ENCODE results near the gene CPS1. TPM values are rescaled to one million over a fixed set of nuclear protein-coding genes. Genes with fewer than 3 reads are reported as not detected.

The CPS1 gene
- total RNA-seq, 1 donor from 2014 or later, result 27.4 TPM

GRCh38 chr2:210546424-210547208 is 9.8 kb upstream of the CPS1 start:
- no peak for DNase-seq (ENCODE audit: low spot score)

GRCh38 chr2:210548031-210548430 is 8.4 kb upstream of the CPS1 start:
- no peak for DNase-seq (ENCODE audit: low spot score)

- no peak for DNase-seq (ENCODE audit: low spot score)
These were observed 7.5 kb upstream of the CPS1 start for GRCh38 chr2:210548878-210549384.

- DNase-seq (ENCODE audit: low spot score), result no peak
These were observed 5.4 kb upstream of the CPS1 start for GRCh38 chr2:210551001-210551400.

GRCh38 chr2:210553373-210553772 is 3.0 kb upstream of the CPS1 start:
- DNase-seq (ENCODE audit: low spot score), result peak; percentile 23

GRCh38 chr2:210555555-210555954 is 844 bp upstream of the CPS1 start:
- no peak for DNase-seq (ENCODE audit: low spot score)

GRCh38 chr2:210557721-210558120 is 1.3 kb downstream of the CPS1 start:
- no peak for DNase-seq (ENCODE audit: low spot score)

GRCh38 chr2:210558708-210559107 is 2.3 kb downstream of the CPS1 start:
- peak; percentile 10 for DNase-seq (ENCODE audit: low spot score)

- DNase-seq (ENCODE audit: low spot score), result no peak
These were observed 2.8 kb downstream of the CPS1 start for GRCh38 chr2:210559182-210559581.

GRCh38 chr2:210561475-210561874 is 5.1 kb downstream of the CPS1 start:
- DNase-seq (ENCODE audit: low spot score), result no peak

GRCh38 chr2:210562091-210562490 is 5.7 kb downstream of the CPS1 start:
- DNase-seq (ENCODE audit: low spot score), result no peak

- DNase-seq (ENCODE audit: low spot score), result peak; percentile 14
These were observed 6.2 kb downstream of the CPS1 start for GRCh38 chr2:210562502-210563080.

GRCh38 chr2:210567279-210567678 is 10.9 kb downstream of the CPS1 start:
- DNase-seq (ENCODE audit: low spot score), result no peak

- DNase-seq (ENCODE audit: low spot score), result no peak
These were observed 11.7 kb downstream of the CPS1 start for GRCh38 chr2:210568108-210568507.

GRCh38 chr2:210577263-210578071 is 21.1 kb downstream of the CPS1 start:
- DNase-seq (ENCODE audit: low spot score), result peak; percentile 55

- no peak for DNase-seq (ENCODE audit: low spot score)
These were observed 28.4 kb downstream of the CPS1 start for GRCh38 chr2:210584834-210585233.

GRCh38 chr2:210586381-210586780 is 30.0 kb downstream of the CPS1 start:
- peak; percentile 12 for DNase-seq (ENCODE audit: low spot score)

- DNase-seq (ENCODE audit: low spot score), result no peak
These were observed 35.3 kb downstream of the CPS1 start for GRCh38 chr2:210591663-210592062.

- no peak for DNase-seq (ENCODE audit: low spot score)
These were observed 36.3 kb downstream of the CPS1 start for GRCh38 chr2:210592726-210593125.

GRCh38 chr2:210593166-210593565 is 36.8 kb downstream of the CPS1 start:
- DNase-seq (ENCODE audit: low spot score), result no peak

- no peak for DNase-seq (ENCODE audit: low spot score)
These were observed 41.8 kb downstream of the CPS1 start for GRCh38 chr2:210598219-210598618.

- DNase-seq (ENCODE audit: low spot score), result no peak
These were observed 43.1 kb downstream of the CPS1 start for GRCh38 chr2:210599476-210599875.

Measured in umbilical cord (tissue), 2 donors.